HG03460 (cell line): ENCODE results near the gene APOBEC3F.
"Not testable (repeated sequence)": the region's sequence is repeated elsewhere in the genome, so short reads cannot be mapped to it uniquely, and the experiment has no call there.

Experiments
- ATAC-seq: cut with Tn5 transposase; IDR thresholded peaks from one replicate; pipeline ENCODE4 v1.9.1; 2021; ENCODE audit not compliant: unreplicated experiment

APOBEC3F gene

DNA sequence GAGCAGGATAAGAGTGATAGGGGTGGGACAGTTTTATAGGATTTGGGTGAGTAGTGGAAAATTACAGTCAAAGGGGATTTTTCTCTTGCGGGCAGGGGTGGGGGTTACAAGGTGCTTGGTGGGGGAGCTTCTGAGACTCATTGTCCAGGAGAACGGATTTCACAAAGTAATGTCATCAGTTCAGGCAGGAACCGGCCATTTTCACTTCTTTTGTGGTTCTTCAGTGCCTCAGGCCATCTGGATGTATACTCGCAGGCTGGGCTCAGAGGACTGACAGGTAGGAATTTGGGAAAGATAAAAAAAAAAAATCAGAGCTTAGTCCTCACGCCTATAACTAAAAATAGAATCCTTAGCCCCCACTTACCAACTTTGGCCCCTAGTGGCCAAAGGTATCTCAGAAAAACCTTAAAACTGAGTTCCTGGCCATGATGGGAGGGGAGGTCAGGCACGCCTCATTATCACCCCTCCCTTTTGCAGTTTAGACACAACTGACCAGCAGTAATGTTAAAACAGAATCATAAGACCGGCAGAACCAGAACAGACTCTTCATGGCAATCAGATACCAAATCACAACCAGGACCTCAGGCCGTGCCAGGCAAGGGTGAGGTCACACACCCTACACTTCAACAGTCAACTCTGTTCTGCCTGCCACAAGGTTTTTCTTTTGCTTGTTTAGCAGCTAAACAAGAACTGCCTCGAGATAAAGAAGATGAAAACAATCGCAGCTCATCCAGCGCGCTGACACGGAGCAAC, 27.5 kb downstream of the APOBEC3F start:
- ATAC-seq: no peak

DNA sequence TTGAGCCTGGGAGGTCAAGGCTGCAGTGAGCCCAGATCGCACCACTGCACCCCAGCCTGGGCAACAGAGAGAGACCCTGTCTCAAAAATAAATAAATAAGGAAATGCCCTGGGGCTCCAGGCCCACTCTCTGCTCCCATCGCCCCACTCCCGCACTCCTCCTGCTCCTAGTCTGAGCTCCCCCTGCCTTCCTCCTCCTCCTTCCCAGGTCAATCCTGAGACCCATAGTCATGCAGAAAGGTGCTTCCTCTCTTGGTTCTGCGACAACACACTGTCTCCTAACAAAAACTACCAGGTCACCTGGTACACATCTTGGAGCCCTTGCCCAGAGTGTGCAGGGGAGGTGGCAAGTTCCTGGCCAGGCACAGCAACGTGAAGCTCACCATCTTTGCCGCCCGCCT, 29.5 kb downstream of the APOBEC3F start:
- no peak for ATAC-seq

DNA sequence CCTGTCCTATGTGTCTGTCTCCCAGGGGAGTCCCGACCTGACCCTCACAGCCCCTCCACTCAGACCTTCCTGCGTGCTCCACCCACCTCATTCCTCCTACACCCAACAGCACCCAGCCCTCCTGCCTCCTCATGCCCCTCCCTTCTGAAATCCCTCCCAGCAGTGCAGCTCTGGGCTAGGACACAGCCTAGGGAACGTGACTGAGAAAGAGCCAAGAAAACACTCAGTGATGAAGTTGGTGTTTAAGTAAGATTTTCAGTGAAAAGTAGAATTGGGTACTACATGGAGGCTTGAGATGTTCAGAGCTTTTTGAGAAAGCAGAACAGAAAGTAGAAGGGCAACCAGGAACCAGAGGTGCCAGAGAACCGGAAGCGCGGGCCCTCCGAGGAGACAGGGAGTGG, 31.9 kb downstream of the APOBEC3F start:
- not testable (repeated sequence) for ATAC-seq

DNA sequence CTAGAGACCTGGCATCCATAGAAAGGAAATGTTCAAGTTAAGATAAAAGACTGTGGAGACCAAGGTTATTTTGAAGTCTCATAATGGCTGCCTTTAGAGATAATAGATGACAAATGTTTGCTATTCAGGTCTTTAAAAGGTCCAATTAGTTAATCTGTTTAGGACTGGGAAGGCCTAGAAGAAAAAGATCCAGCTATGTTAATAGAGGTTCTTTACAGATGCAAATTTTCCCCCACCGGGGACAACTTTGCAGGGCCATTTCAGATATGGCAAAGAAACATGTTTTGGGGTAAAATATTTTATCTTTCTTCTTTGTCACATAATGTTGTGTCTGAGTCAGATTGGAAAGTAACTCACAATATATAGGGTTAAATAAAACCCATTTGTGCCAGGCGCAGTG, 33.3 kb downstream of the APOBEC3F start:
- no peak for ATAC-seq

DNA sequence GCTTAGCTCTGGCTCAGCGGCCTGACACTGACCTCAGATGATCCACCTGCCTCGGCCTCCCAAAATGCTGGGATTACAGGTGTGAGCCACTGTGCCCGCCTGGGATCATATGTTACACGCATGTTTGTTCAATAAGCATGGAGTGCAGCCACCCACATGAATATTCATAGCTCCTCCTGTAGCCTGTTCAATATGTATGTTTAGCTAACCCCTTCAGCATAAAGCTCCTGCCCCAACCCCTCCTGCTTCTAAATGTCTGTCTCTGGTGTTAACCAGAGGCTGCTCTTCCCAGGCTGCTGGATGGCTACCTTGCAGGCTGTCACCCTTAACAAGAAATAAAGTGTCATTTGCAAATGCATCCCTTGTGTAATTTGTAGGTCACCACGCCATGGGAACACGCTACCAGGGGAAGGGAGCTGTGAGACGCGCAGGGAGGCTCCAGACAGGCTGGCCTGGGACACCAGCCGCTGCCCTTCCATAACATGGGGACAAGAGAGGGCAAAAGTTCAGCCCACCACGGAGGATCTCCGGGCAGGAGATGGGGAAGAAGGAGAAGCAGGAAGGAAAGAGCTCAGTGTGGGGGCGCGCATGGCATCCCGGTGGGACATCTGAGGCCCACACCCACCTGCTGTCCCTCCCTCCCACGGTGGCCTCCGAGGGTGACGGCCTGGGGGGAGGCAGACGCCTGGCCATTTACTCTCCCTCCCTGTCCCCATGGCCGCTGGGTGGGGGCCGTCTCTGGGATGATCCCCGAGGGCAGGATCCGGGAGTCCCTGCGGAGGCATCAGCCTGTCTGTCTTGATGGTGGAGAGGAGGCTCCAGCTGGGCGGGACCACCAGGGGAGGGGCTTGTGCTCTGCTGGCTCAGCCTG, 35.7 kb downstream of the APOBEC3F start:
- not testable (repeated sequence) for ATAC-seq

DNA sequence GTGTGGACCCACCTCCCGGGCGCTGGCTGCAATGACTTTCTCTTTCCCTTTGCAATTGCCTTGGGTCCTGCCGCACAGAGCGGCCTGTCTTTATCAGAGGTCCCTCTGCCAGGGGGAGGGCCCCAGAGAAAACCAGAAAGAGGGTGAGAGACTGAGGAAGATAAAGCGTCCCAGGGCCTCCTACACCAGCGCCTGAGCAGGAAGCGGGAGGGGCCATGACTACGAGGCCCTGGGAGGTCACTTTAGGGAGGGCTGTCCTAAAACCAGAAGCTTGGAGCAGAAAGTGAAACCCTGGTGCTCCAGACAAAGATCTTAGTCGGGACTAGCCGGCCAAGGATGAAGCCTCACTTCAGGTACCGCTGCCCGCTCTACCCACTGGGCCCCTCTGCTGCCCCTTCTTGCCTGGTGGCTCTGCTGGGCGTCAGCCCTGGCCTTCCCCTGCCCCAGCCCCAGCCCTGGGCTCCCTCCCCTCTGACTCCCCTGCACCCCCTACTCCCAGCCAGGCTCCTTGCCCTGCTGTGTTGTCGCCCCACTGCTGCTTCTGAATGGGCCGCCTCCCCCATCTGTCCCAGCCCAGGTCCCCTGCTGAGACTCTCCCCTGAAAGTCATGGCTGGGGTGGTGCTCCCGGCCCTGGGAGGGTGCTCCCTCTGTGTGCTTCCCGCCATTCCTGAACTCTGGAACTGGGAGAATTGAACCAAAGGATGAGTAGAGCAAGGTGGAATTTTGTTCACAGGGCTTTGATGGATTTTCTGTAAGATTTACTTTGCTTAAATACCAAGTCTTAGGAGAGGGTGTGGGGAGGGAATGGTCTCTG, 36.6 kb downstream of the APOBEC3F start, which contains the start of gene APOBEC3G:
APOBEC3G (plus strand) TSS at position 250 of the 815 bp plus-strand sequence; CDS start at position 337, 87 bp downstream.
- ATAC-seq: peak; percentile 75

DNA sequence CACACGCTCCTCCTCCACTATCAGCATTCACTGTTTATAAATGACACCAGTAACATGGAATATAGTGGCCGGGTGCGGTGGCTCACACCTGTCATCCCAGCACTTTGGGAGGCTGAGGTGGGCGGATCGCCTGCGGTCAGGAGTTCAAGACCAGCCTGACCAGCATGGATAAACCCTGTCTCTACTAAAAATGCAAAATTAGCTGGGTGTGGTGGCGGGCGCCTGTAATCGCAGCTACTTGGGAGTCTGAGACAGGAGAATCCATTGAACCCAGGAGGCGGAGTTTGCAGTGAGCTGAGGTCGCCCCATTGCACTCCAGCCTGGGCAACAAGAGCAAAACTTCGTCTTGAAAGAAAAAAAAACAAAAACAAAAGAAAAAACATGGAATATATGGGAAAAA, 37.2 kb downstream of the APOBEC3F start:
- ATAC-seq: not testable (repeated sequence)

DNA sequence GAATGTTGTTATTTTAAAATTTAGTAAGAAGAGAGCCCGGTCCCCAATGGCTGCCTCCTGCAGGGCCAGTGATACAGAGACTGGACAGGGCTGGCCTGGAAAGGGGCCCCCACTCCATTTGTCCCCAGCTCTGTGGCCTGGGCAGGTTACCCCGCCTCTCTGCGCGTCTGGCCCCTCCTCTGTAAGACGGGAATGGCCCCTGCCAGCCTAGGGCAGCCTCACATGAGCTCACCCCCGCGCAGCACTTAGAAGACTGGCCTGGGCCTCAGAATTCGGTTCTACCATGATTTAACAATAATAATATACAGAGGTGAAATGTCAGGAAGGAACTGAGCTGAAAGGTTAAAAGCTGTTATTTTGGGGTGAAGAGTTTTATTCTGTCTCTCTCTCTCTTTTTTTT, 37.7 kb downstream of the APOBEC3F start:
- ATAC-seq: no peak

DNA sequence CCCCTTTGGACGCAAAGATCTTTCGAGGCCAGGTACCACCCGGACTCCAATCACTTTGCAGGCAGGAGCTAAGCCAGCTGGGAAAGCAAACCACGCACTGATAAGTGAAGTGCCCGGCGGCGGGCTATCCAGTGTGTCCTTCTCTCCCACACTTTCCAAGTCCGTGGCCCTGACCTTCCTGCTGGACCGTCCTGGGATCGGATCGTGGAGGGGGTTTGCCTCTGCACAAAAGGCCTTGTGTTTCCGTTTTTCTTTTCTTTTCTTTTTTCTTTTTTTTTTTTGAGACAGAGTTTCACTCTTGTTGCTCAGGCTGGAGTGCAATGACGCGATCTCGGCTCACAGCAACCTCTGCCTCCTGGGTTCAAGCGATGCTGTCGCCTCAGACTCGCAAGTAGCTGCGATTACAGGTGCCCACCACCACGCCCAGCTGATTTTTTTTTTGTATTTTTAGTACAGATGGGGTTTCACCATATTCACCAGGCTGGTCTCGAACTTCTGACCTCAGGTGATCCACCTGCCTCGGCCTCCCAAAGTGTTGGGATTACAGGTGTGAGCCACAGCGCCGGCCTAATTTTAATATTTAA, 38.5 kb downstream of the APOBEC3F start:
- not testable (repeated sequence) for ATAC-seq

DNA sequence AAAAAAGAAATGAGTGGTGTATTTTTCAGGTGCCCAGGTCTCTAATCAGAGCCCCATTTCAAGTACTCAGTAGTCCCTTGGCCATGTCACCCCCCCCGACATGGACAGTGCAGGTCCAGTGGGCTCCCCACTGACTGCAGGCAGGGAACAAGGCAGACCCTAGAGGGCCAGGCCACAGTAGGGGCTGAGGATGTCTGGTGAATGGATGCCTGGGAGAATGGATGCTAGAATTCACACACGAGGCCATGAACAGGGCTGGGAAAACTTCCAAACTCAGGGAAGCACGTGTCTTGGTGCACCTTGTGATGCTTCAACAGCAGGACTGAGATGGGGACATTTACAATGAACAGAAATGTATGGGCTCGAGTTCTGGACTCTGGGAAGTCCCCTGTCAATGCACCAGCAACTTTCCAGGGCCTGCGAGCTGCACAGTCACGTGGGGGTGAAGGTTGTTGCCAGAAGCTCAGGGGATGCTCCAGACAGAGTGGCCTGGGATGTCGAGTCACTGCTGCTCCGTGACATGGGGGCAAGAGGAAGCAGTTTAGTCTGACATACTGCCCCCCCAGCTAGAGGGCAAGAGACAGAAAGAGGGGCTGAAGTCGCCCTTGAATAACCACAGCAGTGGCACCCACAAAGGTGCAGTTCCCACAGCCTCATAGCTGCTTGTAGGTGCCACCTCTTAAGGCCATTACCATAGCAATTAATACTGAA, 39.5 kb downstream of the APOBEC3F start:
- ATAC-seq: no peak

DNA sequence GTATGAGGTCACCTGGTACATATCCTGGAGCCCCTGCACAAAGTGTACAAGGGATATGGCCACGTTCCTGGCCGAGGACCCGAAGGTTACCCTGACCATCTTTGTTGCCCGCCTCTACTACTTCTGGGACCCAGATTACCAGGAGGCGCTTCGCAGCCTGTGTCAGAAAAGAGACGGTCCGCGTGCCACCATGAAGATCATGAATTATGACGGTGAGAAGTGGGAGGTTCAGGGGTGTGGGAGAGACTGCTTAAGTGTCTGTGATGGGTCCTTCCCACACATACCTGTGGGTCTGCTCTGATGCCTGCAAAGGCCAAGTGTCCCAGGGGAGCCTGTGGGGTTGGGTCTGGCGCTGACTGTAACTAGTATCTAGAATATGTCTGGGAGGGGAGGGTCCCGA, 40.4 kb downstream of the APOBEC3F start:
- no peak for ATAC-seq

DNA sequence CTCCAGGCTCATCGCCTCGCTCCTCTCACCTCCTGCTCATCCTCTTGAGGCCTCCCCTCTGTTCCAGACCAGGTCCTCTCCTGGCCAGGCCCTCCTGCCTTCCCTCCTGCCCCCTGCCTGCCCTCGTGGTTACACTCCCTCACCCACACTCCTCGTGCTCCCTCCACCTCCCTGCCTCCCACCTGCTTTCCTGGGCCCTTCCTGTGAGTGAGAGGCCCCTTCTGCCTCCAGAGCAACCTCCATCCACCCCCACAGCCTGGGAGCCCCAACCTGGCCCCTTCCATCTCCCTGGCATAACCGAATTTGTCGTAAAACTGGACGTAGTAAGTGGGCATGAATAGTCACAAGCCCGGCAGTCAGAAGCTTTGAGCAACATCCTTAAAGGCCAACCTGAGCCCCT, 40.9 kb downstream of the APOBEC3F start:
- no peak for ATAC-seq

DNA sequence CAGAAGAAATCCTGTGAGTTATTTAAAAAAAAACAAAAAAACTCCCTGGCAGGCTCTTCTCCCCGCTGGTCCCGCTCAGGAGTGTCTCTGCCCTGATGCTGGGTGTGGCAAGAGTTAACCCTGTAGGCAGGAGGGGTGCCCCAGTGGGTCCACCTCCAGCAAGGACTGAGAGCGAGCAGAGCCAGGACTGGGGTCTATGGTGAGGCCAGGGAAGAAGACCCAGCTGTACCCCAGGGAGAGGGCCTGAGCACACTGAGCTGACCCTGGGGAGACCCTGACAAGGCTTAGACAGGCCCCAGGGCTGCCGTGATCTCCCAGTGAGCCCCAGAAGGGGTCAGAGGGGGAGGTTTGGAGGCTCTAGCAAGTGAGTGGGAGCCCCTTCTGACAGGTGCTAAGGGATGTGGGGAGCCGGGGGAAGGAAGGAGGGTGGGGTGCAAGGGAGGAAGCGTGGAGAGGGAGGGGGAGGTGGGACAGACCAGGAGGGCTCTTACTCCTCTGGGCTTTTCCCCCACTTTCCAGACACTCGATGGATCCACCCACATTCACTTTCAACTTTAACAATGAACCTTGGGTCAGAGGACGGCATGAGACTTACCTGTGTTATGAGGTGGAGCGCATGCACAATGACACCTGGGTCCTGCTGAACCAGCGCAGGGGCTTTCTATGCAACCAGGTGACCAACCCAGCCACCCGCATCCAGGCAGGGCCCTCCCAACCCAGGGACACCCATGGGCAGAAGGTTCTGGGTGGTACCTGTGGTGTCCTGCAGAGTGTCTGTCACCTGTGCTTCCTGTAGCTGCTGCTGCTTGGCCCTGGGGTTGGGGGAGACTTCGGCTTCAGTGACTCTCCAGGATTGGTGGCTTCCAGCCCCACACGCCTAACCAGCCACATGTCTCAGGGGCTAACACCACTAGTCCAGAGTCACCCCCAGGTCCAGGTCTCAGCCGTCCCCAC, 42.8 kb downstream of the APOBEC3F start:
- no peak for ATAC-seq

DNA sequence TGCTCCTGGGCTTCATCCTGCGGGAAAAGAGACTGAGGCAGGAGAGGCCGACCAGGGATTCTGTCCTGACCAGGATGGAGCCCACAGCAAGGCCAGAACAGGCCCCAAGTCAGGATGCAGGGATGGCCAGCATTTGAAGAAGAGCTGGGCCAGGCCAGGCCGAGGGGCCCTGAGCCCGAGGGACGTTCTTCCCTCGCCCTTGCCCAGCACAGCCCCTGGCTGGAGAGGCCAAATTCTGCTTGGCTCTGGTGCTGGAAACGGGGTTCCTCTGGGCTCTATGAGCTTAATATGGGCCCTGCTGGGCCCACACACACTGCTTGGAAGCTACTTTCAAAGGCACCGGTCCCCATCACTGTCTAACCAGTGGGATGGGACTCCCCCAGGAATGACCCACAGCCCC, 44.0 kb downstream of the APOBEC3F start:
- no peak for ATAC-seq

DNA sequence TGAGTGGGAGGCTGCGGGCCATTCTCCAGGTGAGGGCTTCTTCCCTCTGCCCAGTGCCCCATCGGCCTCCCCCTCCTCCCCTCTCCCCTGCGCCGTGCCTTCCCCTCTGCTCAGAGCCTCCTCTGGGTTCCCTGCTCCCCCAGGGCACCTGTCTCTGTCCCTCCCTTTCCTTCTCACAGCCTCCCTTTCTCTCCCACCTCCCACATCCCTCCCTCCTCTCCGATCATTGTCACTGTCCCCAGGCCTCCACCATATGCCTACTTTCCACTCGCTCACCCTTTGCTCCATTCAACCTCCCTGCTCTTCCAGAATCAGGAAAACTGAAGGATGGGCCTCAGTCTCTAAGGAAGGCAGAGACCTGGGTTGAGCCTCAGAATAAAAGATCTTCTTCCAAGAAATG, 46.4 kb downstream of the APOBEC3F start:
- ATAC-seq: no peak

DNA sequence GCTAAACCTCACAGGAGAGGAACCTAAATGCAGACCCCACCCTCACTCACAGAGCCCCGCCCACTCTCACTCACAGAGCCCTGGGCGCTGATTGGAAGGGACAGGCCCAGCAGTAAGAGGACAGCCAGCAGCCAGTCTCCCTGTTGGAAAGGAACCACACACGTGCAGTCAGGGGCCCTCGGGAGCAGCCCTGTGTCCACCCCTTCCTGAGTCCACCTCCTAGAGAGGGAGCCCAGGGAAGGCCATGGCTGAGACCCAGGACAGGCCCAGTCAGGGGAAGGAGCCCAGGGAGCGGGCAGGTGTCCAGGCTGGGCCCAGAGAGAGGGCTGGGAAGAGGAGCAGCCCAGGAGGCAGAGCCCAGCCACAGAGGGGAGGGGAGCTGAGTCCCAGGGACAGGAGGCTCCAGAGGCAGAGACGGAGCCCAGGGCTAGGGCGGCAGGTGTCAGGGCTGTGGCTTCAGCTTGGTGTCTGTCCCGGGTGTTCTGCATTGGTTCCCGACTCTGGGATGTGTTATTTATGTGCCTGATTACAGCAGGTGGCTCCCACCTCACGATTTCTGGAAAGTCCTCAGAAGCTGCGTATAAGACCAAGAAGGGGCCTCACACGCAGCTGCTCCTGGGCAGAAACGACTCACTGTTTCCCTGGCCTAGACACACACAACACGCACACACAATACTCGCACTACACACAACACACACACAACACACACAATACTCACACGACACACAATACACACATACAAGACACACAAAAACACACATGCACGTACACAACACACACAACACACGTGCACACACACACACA, 47.4 kb downstream of the APOBEC3F start:
- ATAC-seq: no peak

DNA sequence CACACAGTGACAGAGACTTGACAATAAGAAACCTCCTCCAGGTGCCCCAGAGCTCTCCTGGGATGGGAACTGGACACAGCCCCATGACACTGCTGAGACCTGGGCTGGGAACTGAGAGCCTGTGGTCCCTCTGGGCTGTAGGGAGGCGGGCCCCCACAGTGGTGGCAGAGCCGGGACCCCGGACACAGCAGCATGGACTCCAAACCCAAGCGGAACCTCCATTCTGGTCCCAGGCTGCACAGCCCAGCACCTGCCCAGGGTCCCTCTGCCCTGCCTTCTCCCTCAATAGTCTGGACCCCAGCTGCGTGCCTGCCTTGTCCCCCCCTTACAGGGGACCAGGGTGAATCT, 48.0 kb downstream of the APOBEC3F start:
- no peak for ATAC-seq

DNA sequence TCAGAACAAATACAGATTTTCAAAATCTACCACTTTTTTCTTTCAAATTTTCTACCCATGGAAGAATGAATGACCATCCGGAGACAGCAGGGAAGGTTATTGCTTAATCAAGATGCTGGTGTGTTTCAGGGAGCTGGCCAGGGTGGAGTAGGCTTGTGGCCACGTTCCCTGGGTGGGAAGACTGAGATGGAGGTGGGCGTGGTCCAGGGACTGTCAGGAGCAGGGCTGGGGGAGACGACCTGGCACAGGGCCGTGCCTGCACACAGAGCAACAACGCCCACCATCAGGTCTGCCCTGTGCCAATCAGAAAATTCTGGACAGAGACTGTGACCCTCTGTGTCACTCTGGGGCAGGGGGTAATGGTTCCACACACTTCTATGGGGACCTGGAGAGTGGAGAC, 49.3 kb downstream of the APOBEC3F start:
- no peak for ATAC-seq
